Coronary artery (tissue), 2 donors: ENCODE measurements around the gene DTX4.

Experiments used
- DNase-seq: peaks from one replicate; pipeline ENCODE4 v3.0.0-alpha.2; 2017; ENCODE audit warnings: low spot score
- H3K27ac ChIP-seq, 2 donors: fragments of 200-600 bp; sonication (generic); one replicate each; pipeline ENCODE4 v1.5.1; 2016 to 2019
- H3K4me3 ChIP-seq: fragments of 200-600 bp; sonication (generic); 2 replicates; pipeline ENCODE4 v1.5.1; 2016; ENCODE audit warnings: mild to moderate bottlenecking, moderate library complexity
- CTCF ChIP-seq: fragments of 200-600 bp; sonication (generic); IDR thresholded peaks from one replicate; pipeline ENCODE4 v1.5.1; 2019; ENCODE audit warnings: antibody characterized with exemption

The DTX4 gene

GRCh38 chr11:59180907-59181306, 9.0 kb downstream of the DTX4 start:
- no peak for TF ChIP-seq CTCF
- Histone ChIP-seq H3K27ac (no peak overlapping the region), H3K4me3 (no peak overlapping the region)
- DNase-seq: no peak

- TF ChIP-seq CTCF: no peak
- no peak for DNase-seq
- peak overlapping the region in 1 of 2 donors; percentile 41 for H3K27ac ChIP-seq
- H3K4me3 ChIP-seq: no peak overlapping the region
Measured at GRCh38 chr11:59181746-59182456, 10.0 kb downstream of the DTX4 start.

- Histone ChIP-seq H3K27ac (peak overlapping the region in 1 of 2 donors; percentile 47), H3K4me3 (no peak overlapping the region)
- no peak for DNase-seq
- no peak for TF ChIP-seq CTCF
Measured at GRCh38 chr11:59182457-59183151, 10.7 kb downstream of the DTX4 start.

GRCh38 chr11:59183771-59184170, 11.8 kb downstream of the DTX4 start:
- Histone ChIP-seq H3K4me3 (no peak overlapping the region), H3K27ac (peak overlapping the region in 1 of 2 donors; percentile 47)
- TF ChIP-seq CTCF: no peak
- DNase-seq: no peak

- TF ChIP-seq CTCF: no peak
- no peak overlapping the region for H3K4me3 ChIP-seq
- H3K27ac ChIP-seq: peak overlapping the region in 1 of 2 donors; percentile 41
- DNase-seq: no peak
Measured at GRCh38 chr11:59184691-59185339, 12.9 kb downstream of the DTX4 start.

- no peak for TF ChIP-seq CTCF
- H3K27ac ChIP-seq: peak overlapping the region in 1 of 2 donors; percentile 41
- DNase-seq: no peak
- no peak overlapping the region for H3K4me3 ChIP-seq
Measured at GRCh38 chr11:59185386-59185945, 13.5 kb downstream of the DTX4 start.
